B cell (primary cell): ENCODE data around the gene SALL3. TPM values are rescaled to one million over a fixed set of nuclear protein-coding genes. Genes with fewer than 3 reads are reported as not detected.

Experiments used
- ATAC-seq: fragments of 200-7000 bp; cut with Tn5 transposase; one replicate; pipeline ENCODE4 v1.10.0; 2021; ENCODE audit warnings: low read depth, mild to moderate bottlenecking, moderate number of reproducible peaks, moderate library complexity
- CTCF ChIA-PET: fragments of 350-600 bp; sonication (Branson Sonifier 250); formaldehyde crosslinking; loops from one replicate; lab custom pipeline; 2021; ENCODE audit warnings: antibody characterized with exemption, inconsistent platforms; lab: Charles Lee
- POLR2A ChIA-PET: fragments of 350-600 bp; sonication (Branson Sonifier 250); formaldehyde crosslinking; loops from one replicate; lab custom pipeline; 2021; ENCODE audit warnings: antibody characterized with exemption; lab: Charles Lee
- DNase-seq: peaks from one replicate; pipeline ENCODE4 v3.0.0; 2013
- H2AFZ ChIP-seq: 2 replicates; pipeline ENCODE4 v1.6.1; 2012; ENCODE audit warnings: mild to moderate bottlenecking, low read depth, low read length; ENCODE audit not compliant: insufficient read depth, poor library complexity, severe bottlenecking
- H3K27ac ChIP-seq, 2 donors: 1 replicate in 1 of 2; 2 replicates in 1 of 2; pipeline ENCODE4 v1.5.1; 2012 to 2013; ENCODE audit warnings: low read length in 2 of 2, mild to moderate bottlenecking in 2 of 2, moderate library complexity in 1 of 2
- H3K27me3 ChIP-seq, 4 experiments: fragments of 200-600 bp in 1 of 4; sonication (generic) in 1 of 4; replicated peaks in 1 of 4; 1 replicate in 2 of 4; 2 replicates in 2 of 4; pipeline versions ENCODE4 v1.6.1 to v1.7.0; 2013 to 2016; ENCODE audit warnings: low read length in 3 of 4, mild to moderate bottlenecking in 2 of 4, mixed read lengths in 1 of 4, moderate library complexity in 1 of 4; ENCODE audit not compliant: insufficient read depth in 4 of 4, control insufficient read depth in 3 of 4; ENCODE audit errors: control extremely low read depth in 1 of 4
- H3K36me3 ChIP-seq, 2 experiments: replicated peaks in 1 of 2; 1 replicate in 1 of 2; 2 replicates in 1 of 2; pipeline versions ENCODE4 v1.6.1 to v1.7.1; 2013; ENCODE audit warnings: low read length in 1 of 2; ENCODE audit not compliant: insufficient read depth in 2 of 2, control insufficient read depth in 1 of 2; ENCODE audit errors: control extremely low read depth in 1 of 2, extremely low read depth in 1 of 2
- H3K4me1 ChIP-seq, 2 donors: fragments of 200-600 bp in 1 of 2; sonication (generic) in 1 of 2; 1 replicate in 1 of 2; 2 replicates in 1 of 2; pipeline versions ENCODE4 v1.5.1 to v1.6.1; 2013 to 2017; ENCODE audit warnings: low read length in 2 of 2; ENCODE audit not compliant: control insufficient read depth in 2 of 2, insufficient read depth in 2 of 2
- H3K4me2 ChIP-seq: replicated peaks from 2 replicates; pipeline ENCODE3; 2012; ENCODE audit warnings: mild to moderate bottlenecking, low read depth, low read length; ENCODE audit not compliant: poor library complexity, severe bottlenecking
- H3K4me3 ChIP-seq, 5 experiments: fragments of 200-600 bp in 1 of 5; sonication (generic) in 1 of 5; 1 replicate in 3 of 5; 2 replicates in 2 of 5; pipeline versions ENCODE4 v1.5.1 to v1.7.0; 2011 to 2016; ENCODE audit warnings: low read length in 4 of 5, mild to moderate bottlenecking in 4 of 5, low read depth in 2 of 5, control low read depth in 1 of 5, moderate library complexity in 1 of 5; ENCODE audit not compliant: insufficient read depth in 1 of 5; ENCODE audit errors: control extremely low read depth in 1 of 5, extremely low read depth in 1 of 5
- H3K79me2 ChIP-seq: fragments of 200-600 bp; sonication (generic); one replicate; pipeline ENCODE4 v1.6.0; 2016; ENCODE audit warnings: low read length; ENCODE audit not compliant: control insufficient read depth, insufficient read depth
- H3K9ac ChIP-seq: fragments of 200-600 bp; sonication (generic); 2 replicates; pipeline ENCODE4 v1.6.1; 2017; ENCODE audit warnings: mild to moderate bottlenecking, low read length, moderate library complexity
- H3K9me3 ChIP-seq, 3 donors: one replicate each; pipeline versions ENCODE4 v1.6.1 to v1.7.1; 2013; ENCODE audit warnings: low read length in 2 of 3; ENCODE audit not compliant: control insufficient read depth in 2 of 3, insufficient read depth in 1 of 3; ENCODE audit errors: control extremely low read depth in 1 of 3
- H4K20me1 ChIP-seq: 2 replicates; pipeline ENCODE4 v1.6.0; 2012; ENCODE audit warnings: mild to moderate bottlenecking, low read length; ENCODE audit not compliant: insufficient read depth, control insufficient read depth, poor library complexity, severe bottlenecking
- H3K27ac Mint-ChIP-seq: one replicate; pipeline ENCODE4 v1.8.0; 2021; ENCODE audit warnings: mixed read lengths
- H3K27me3 Mint-ChIP-seq: one replicate; pipeline ENCODE4 v1.8.0; 2021; ENCODE audit warnings: mixed read lengths
- H3K4me1 Mint-ChIP-seq: one replicate; pipeline ENCODE4 v1.8.0; 2021; ENCODE audit warnings: mixed read lengths
- H3K4me3 Mint-ChIP-seq: one replicate; pipeline ENCODE4 v1.8.0; 2021; ENCODE audit warnings: mixed read lengths
- H3K9me3 Mint-ChIP-seq: one replicate; pipeline ENCODE4 v1.8.0; 2022; ENCODE audit warnings: mixed read lengths; ENCODE audit not compliant: insufficient read depth
- CTCF ChIP-seq: fragments of 200-600 bp; IDR thresholded peaks from one replicate; pipeline ENCODE4 v1.8.0; 2022; ENCODE audit warnings: antibody characterized with exemption, mild to moderate bottlenecking
- EZH2 ChIP-seq: IDR thresholded peaks from 2 replicates; pipeline ENCODE4 v1.6.1; 2012; ENCODE audit warnings: borderline replicate concordance, low read depth, mild to moderate bottlenecking, moderate library complexity, low read length; ENCODE audit not compliant: insufficient read depth, poor library complexity, severe bottlenecking
- WGBS: methylation state at CpG from one replicate; pipeline ENCODE4 v1.1.5; 2013; ENCODE audit warnings: missing lambda C conversion rate; ENCODE audit not compliant: insufficient coverage; 5-methylcytosine and 5-hydroxymethylcytosine counted together
- intact Hi-C: fragments of 100-400 bp; cut with micrococcal nuclease; formaldehyde crosslinking; loops from one replicate; pipeline ENCODE4 v1.10.0; 2022
- polyA plus RNA-seq: library from polyadenylated mRNA; depleted of rRNA; stranded (reverse); fragments of >200 nt; gene quantifications from 2 replicates; pipeline ENCODE4 v1.2.3, GENCODE V29; 2012
- total RNA-seq, 2 donors: library from RNA; stranded (reverse); fragments of 120-200 nt in 1 of 2; gene quantifications; 1 replicate in 1 of 2; 2 replicates in 1 of 2; pipeline versions ENCODE4 v1.2.3 to v1.2.4, GENCODE V29; 2013 to 2022

SALL3 gene
- total and polyA plus RNA-seq, 2 donors (not counting 1 experiment from before 2014, with no cell fraction given), result not detected

GRCh38 chr18:78937166-78937565, 42.5 kb upstream of the SALL3 start:
- Histone ChIP-seq H3K36me3 (no peaks in the 10 kb centered on the region), H3K27ac (no peak overlapping the region), H3K4me2 (no peak overlapping the region), H3K79me2 (no peaks in the 10 kb centered on the region), H3K9ac (no peak overlapping the region), H4K20me1 (no peaks in the 10 kb centered on the region), H3K9me3 (peaks cover 0 to 5% (median 0%) of the 10 kb centered on the region in 3 donors), H2AFZ (no peak overlapping the region), H3K27me3 (no peaks in the 10 kb centered on the region), H3K4me1 (no peaks in the 10 kb centered on the region), H3K4me3 (no peak overlapping the region)
- TF ChIP-seq CTCF, result no peak
- no peak for TF ChIP-seq EZH2
- Mint-ChIP-seq H3K27me3 (peaks cover 3% of the 10 kb centered on the region), H3K9me3 (no peaks in the 10 kb centered on the region), H3K27ac (no peak overlapping the region), H3K4me1 (no peaks in the 10 kb centered on the region), H3K4me3 (no peak overlapping the region)
- DNase-seq (no peak), ATAC-seq (no peak)
- CTCF ChIA-PET, result no interaction called here
- WGBS, result 83% methylated on average over 3 of the region's 4 CpGs
- intact Hi-C loops, result no loop called here
- POLR2A ChIA-PET, result no interaction called here

GRCh38 chr18:78939105-78939504, 40.5 kb upstream of the SALL3 start:
- H3K4me1 Mint-ChIP-seq, result no peaks in the 10 kb centered on the region
- H3K27ac Mint-ChIP-seq, result no peak overlapping the region
- Histone ChIP-seq H3K4me1 (no peaks in the 10 kb centered on the region), H4K20me1 (no peaks in the 10 kb centered on the region), H3K36me3 (no peaks in the 10 kb centered on the region), H3K27me3 (peaks cover 0 to 2% (median 0%) of the 10 kb centered on the region in 4 experiments), H3K4me3 (no peak overlapping the region), H3K79me2 (no peaks in the 10 kb centered on the region), H3K9ac (no peak overlapping the region), H2AFZ (no peak overlapping the region), H3K9me3 (peaks cover 0 to 5% (median 0%) of the 10 kb centered on the region in 3 donors), H3K4me2 (no peak overlapping the region), H3K27ac (no peak overlapping the region)
- no peak for TF ChIP-seq EZH2
- no peak for TF ChIP-seq CTCF
- intact Hi-C loops, result no loop called here
- WGBS, result 87% methylated on average over 3 of the region's 5 CpGs
- no peaks in the 10 kb centered on the region for H3K9me3 Mint-ChIP-seq
- no peak overlapping the region for H3K4me3 Mint-ChIP-seq
- CTCF ChIA-PET, result no interaction called here
- ATAC-seq, result no peak
- POLR2A ChIA-PET, result no interaction called here
- peaks cover 3% of the 10 kb centered on the region for H3K27me3 Mint-ChIP-seq
- DNase-seq, result no peak
